IMR-90 (cell line): ENCODE results near the gene EPB41L2. TPM values are rescaled to one million over a fixed set of nuclear protein-coding genes. Genes with fewer than 3 reads are reported as not detected.

Experiments used
- ATAC-seq: fragments of 200-7000 bp; cut with Tn5 transposase; 2 replicates; pipeline ENCODE4 v1.9.1; 2020; ENCODE audit warnings: low read depth, mild to moderate bottlenecking, moderate library complexity
- BruUV-seq: library from RNA; stranded (reverse); fragments of 400-500 nt; replicated peaks from 2 replicates; lab custom pipeline; 2021; lab: Mats Ljungman, UMichigan
- CTCF ChIA-PET: fragments of 300-600 bp; formaldehyde crosslinking; extraction: SDS; loops from one replicate; lab custom pipeline; 2021; ENCODE audit warnings: antibody characterized with exemption; lab: Yijun Ruan, JAX
- POLR2A ChIA-PET: fragments of 300-600 bp; sonication (Branson Sonifier 250); formaldehyde crosslinking; loops from one replicate; lab custom pipeline; 2022; ENCODE audit warnings: antibody characterized with exemption; ENCODE audit not compliant: unreplicated experiment; lab: Charles Lee
- DNase-seq: peaks from one replicate; pipeline ENCODE4 v3.0.0; 2013
- H2AFZ ChIP-seq: replicated peaks from 2 replicates; pipeline ENCODE3; 2013; ENCODE audit warnings: low read length, mild to moderate bottlenecking; ENCODE audit not compliant: poor library complexity
- H2AK5ac ChIP-seq: 2 replicates; pipeline ENCODE4 v1.6.1; 2013; ENCODE audit warnings: low read depth, low read length, inconsistent platforms
- H2AK9ac ChIP-seq: replicated peaks from 2 replicates; pipeline ENCODE3; 2013; ENCODE audit warnings: mild to moderate bottlenecking, low read depth, low read length, moderate library complexity; ENCODE audit not compliant: poor library complexity
- H2BK120ac ChIP-seq: 2 replicates; pipeline ENCODE4 v1.6.1; 2013; ENCODE audit warnings: low read depth, low read length, inconsistent platforms
- H2BK15ac ChIP-seq: 3 replicates; pipeline ENCODE4 v1.6.1; 2013; ENCODE audit warnings: low read depth, low read length, inconsistent platforms
- H2BK20ac ChIP-seq: 2 replicates; pipeline ENCODE4 v1.6.1; 2013; ENCODE audit warnings: low read depth, mild to moderate bottlenecking, inconsistent platforms, low read length, moderate library complexity
- H2BK5ac ChIP-seq: 2 replicates; pipeline ENCODE4 v1.6.1; 2013; ENCODE audit warnings: mild to moderate bottlenecking, low read depth, low read length, inconsistent platforms; ENCODE audit not compliant: poor library complexity, severe bottlenecking
- H3K14ac ChIP-seq: replicated peaks from 2 replicates; pipeline ENCODE4 v1.6.1; 2013; ENCODE audit warnings: low read depth, low read length, inconsistent platforms
- H3K18ac ChIP-seq: 2 replicates; pipeline ENCODE4 v1.6.1; 2013; ENCODE audit warnings: low read depth, low read length, control low read depth
- H3K23ac ChIP-seq: 2 replicates; pipeline ENCODE4 v1.6.1; 2013; ENCODE audit warnings: low read depth, low read length, inconsistent platforms
- H3K27ac ChIP-seq: 2 replicates; pipeline ENCODE4 v1.5.1; 2013; ENCODE audit warnings: mild to moderate bottlenecking, control low read depth, low read length; ENCODE audit not compliant: insufficient read depth
- H3K27me3 ChIP-seq: 2 replicates; pipeline ENCODE4 v1.6.1; 2013; ENCODE audit warnings: low read length; ENCODE audit not compliant: control insufficient read depth, insufficient read depth
- H3K36me3 ChIP-seq: 2 replicates; pipeline ENCODE4 v1.6.1; 2013; ENCODE audit warnings: low read length, mixed read lengths; ENCODE audit not compliant: control insufficient read depth, insufficient read depth
- H3K4ac ChIP-seq: 2 replicates; pipeline ENCODE4 v1.6.1; 2013; ENCODE audit warnings: low read depth, low read length, inconsistent platforms
- H3K4me1 ChIP-seq: 2 replicates; pipeline ENCODE4 v1.6.1; 2013; ENCODE audit warnings: low read length, mixed read lengths; ENCODE audit not compliant: control insufficient read depth, insufficient read depth
- H3K4me2 ChIP-seq: 2 replicates; pipeline ENCODE4 v1.6.1; 2013; ENCODE audit warnings: low read depth, mild to moderate bottlenecking, control low read depth, low read length, moderate library complexity
- H3K4me3 ChIP-seq: 2 replicates; pipeline ENCODE4 v1.5.1; 2013; ENCODE audit warnings: low read depth, mild to moderate bottlenecking, control low read depth, low read length, moderate library complexity; ENCODE audit not compliant: insufficient read depth
- H3K56ac ChIP-seq: 2 replicates; pipeline ENCODE4 v1.6.1; 2013; ENCODE audit warnings: low read length, inconsistent platforms; ENCODE audit not compliant: insufficient read depth; ENCODE audit errors: extremely low read depth
- H3K79me1 ChIP-seq, 2 experiments: 2 replicates each; pipeline ENCODE4 v1.6.1; 2013; ENCODE audit warnings: low read length in 2 of 2, inconsistent platforms in 1 of 2, low read depth in 1 of 2
- H3K9ac ChIP-seq: 2 replicates; pipeline ENCODE4 v1.6.1; 2013; ENCODE audit warnings: low read depth, low read length, control low read depth
- H3K9me1 ChIP-seq: 2 replicates; pipeline ENCODE4 v1.6.1; 2013; ENCODE audit warnings: low read length, inconsistent platforms; ENCODE audit not compliant: insufficient read depth
- H3K9me3 ChIP-seq: 2 replicates; pipeline ENCODE4 v1.6.1; 2013; ENCODE audit warnings: low read length; ENCODE audit not compliant: control insufficient read depth, insufficient read depth
- H4K20me1 ChIP-seq: 2 replicates; pipeline ENCODE4 v1.6.1; 2013; ENCODE audit warnings: low read length, inconsistent platforms; ENCODE audit not compliant: insufficient read depth
- H4K5ac ChIP-seq: 2 replicates; pipeline ENCODE4 v1.6.1; 2013; ENCODE audit warnings: mild to moderate bottlenecking, low read depth, low read length, control low read depth
- H4K8ac ChIP-seq, 2 experiments: 2 replicates each; pipeline ENCODE4 v1.6.1; 2013; ENCODE audit warnings: low read depth in 2 of 2, low read length in 2 of 2, control low read depth in 1 of 2, inconsistent platforms in 1 of 2
- H4K91ac ChIP-seq: 2 replicates; pipeline ENCODE4 v1.6.1; 2013; ENCODE audit warnings: low read depth, low read length, inconsistent platforms; ENCODE audit not compliant: insufficient read depth
- MAZ ChIP-seq: IDR thresholded peaks from 2 replicates; pipeline ENCODE4 v1.6.1; 2012; ENCODE audit warnings: low read depth, mild to moderate bottlenecking, low read length, improper control_type of control experiment, moderate library complexity, borderline replicate concordance
- MXI1 ChIP-seq: IDR thresholded peaks from 2 replicates; pipeline ENCODE4 v1.6.1; 2012; ENCODE audit warnings: low read depth, mild to moderate bottlenecking, low read length, moderate library complexity, borderline replicate concordance
- POLR2A ChIP-seq: IDR thresholded peaks from 2 replicates; pipeline ENCODE4 v1.6.1; 2012; ENCODE audit warnings: mild to moderate bottlenecking, low read depth, low read length
- RCOR1 ChIP-seq: IDR thresholded peaks from 2 replicates; pipeline ENCODE4 v1.6.1; 2012; ENCODE audit warnings: mild to moderate bottlenecking, low read length, improper control_type of control experiment; ENCODE audit not compliant: insufficient replicate concordance
- WGBS, 2 experiments: methylation state at CpG; one replicate each; pipeline versions ENCODE4 v1.1.5 to v1.1.7; 2013; ENCODE audit warnings: missing lambda C conversion rate in 2 of 2; ENCODE audit not compliant: insufficient read length in 1 of 2; ENCODE audit errors: extremely low coverage in 2 of 2; 5-methylcytosine and 5-hydroxymethylcytosine counted together
- dilution Hi-C: fragments of 300-500 bp; cut with HindIII; formaldehyde crosslinking; loops from one replicate; pipeline ENCODE4 v1.14.3; 2018; ENCODE audit warnings: low sequenced_read_pairs; ENCODE audit not compliant: unreplicated experiment
- in situ Hi-C: fragments of 300-500 bp; cut with MboI; formaldehyde crosslinking; loops from 3 replicates; pipeline ENCODE4 v1.14.3; 2019; ENCODE audit warnings: low sequenced_read_pairs, inconsistent platforms, mixed read lengths
- intact Hi-C: fragments of 100-400 bp; cut with micrococcal nuclease; formaldehyde crosslinking; loops from 2 replicates; pipeline ENCODE4 v1.10.0; 2022
- polyA plus RNA-seq, 3 experiments: library from polyadenylated mRNA; depleted of rRNA; stranded (reverse); fragments of >200 nt; gene quantifications; 2 replicates each; pipeline ENCODE4 v1.2.3, GENCODE V29; 2012; ENCODE audit warnings: low replicate concordance in 1 of 3
- total RNA-seq: library from RNA; depleted of rRNA; stranded (reverse); fragments of >200 nt; gene quantifications from 2 replicates; pipeline ENCODE4 v1.2.3, GENCODE V29; 2012

EPB41L2 gene
- total and polyA plus RNA-seq, 2 of the 4 experiments (the other 2 are of a cell fraction) = 85.7 to 99.8 TPM

GRCh38 chr6:130929036-130929678 lies 133.9 kb downstream of the EPB41L2 start:
- Histone ChIP-seq H3K9me1 (peaks cover 19% of the 10 kb centered on the region), H3K4ac (peak overlapping the region; percentile 72; the same call in 1 of the 2 replicates), H3K18ac (peak overlapping the region; percentile 68; the same call in 1 of the 2 replicates), H2BK120ac (peak overlapping the region; percentile 69), H3K14ac (peak overlapping the region; percentile 82), H2AK9ac (peak overlapping the region; percentile 19), H4K5ac (peak overlapping the region; percentile 66; the same call in 1 of the 2 replicates), H4K8ac (peak overlapping the region in 1 of 2 experiments; percentile 23; a peak in 2 of 4 replicates), H3K56ac (no peak overlapping the region), H2BK15ac (peak overlapping the region; percentile 13; the same call in 1 of the 3 replicates), H3K27me3 (no peaks in the 10 kb centered on the region), H3K4me3 (peak overlapping the region; percentile 26; the same call in 1 of the 2 replicates), H2BK5ac (peak overlapping the region; percentile 95), H3K27ac (peak overlapping the region; percentile 39; the same call in 1 of the 2 replicates), H2AFZ (no peak overlapping the region), H3K4me2 (peak overlapping the region; percentile 95), H3K36me3 (peaks cover 1% of the 10 kb centered on the region; the same call in 1 of the 2 replicates), H3K23ac (peak overlapping the region; percentile 82; the same call in 1 of the 2 replicates), H3K9ac (peak overlapping the region; percentile 16; the same call in 1 of the 2 replicates), H3K9me3 (no peaks in the 10 kb centered on the region), H3K79me1 (peaks cover 32 to 55% of the 10 kb centered on the region in 2 experiments), H2AK5ac (peak overlapping the region; percentile 27; the same call in 1 of the 2 replicates), H2BK20ac (peak overlapping the region; percentile 79), H4K91ac (peak overlapping the region; percentile 27; the same call in 1 of the 2 replicates), H3K4me1 (peaks cover 19% of the 10 kb centered on the region), H4K20me1 (peaks cover 21% of the 10 kb centered on the region; the same call in 1 of the 2 replicates)
- BruUV-seq = no TSS peak
- TF ChIP-seq MXI1 = peak; percentile 67; the same call in 1 of the 2 replicates
- no peak for TF ChIP-seq POLR2A
- TF ChIP-seq RCOR1 = no peak
- no peak for TF ChIP-seq MAZ
- ATAC-seq (peak; percentile 76), DNase-seq (peak; percentile 91)
- POLR2A ChIA-PET = no interaction called here
- CTCF ChIA-PET = interaction anchor here (0.9 to 1.2 kb wide), 4 partner anchors 15 to 132 kb away, joined by 3 to 5 read pairs (median 4); no protein-coding TSS in a partner anchor
- dilution Hi-C loops = no loop called here
- no CpG with 5 or more reads among the region's 7 CpGs for WGBS, 2 experiments
- in situ Hi-C loops = no loop called here
- intact Hi-C loops = loop anchor here (5.0 kb wide), 2 partner anchors 37 to 133 kb away; partner anchors contain the start of gene EPB41L2
